HG02623 (cell line): ENCODE results near the gene RNF123.
"Not testable (repeated sequence)": the region's sequence is repeated elsewhere in the genome, so short reads cannot be mapped to it uniquely, and the experiment has no call there.

Experiments
- ATAC-seq: cut with Tn5 transposase; IDR thresholded peaks from one replicate; pipeline ENCODE4 v1.9.1; 2021; ENCODE audit warnings: moderate library complexity; ENCODE audit not compliant: unreplicated experiment

The RNF123 gene

GRCh38 chr3:49734752-49735151 lies 45.4 kb downstream of the RNF123 start:
- ATAC-seq = no peak

- ATAC-seq = no peak
Measured at GRCh38 chr3:49738067-49738713, 48.8 kb downstream of the RNF123 start.

GRCh38 chr3:49740427-49740826 lies 51.1 kb downstream of the RNF123 start:
- ATAC-seq = no peak

GRCh38 chr3:49745986-49746385 lies 56.6 kb downstream of the RNF123 start:
- ATAC-seq = no peak

- no peak for ATAC-seq
Measured at GRCh38 chr3:49747792-49748480, 58.6 kb downstream of the RNF123 start.

- ATAC-seq = not testable (repeated sequence)
Measured at GRCh38 chr3:49748874-49749273, 59.5 kb downstream of the RNF123 start.

GRCh38 chr3:49750056-49750455 lies 60.7 kb downstream of the RNF123 start:
- no peak for ATAC-seq

GRCh38 chr3:49751501-49751900 lies 62.1 kb downstream of the RNF123 start:
- no peak for ATAC-seq

GRCh38 chr3:49754536-49754935 lies 65.2 kb downstream of the RNF123 start:
- ATAC-seq = no peak

GRCh38 chr3:49756036-49756435 lies 66.7 kb downstream of the RNF123 start:
- ATAC-seq = no peak

- ATAC-seq = no peak
Measured at GRCh38 chr3:49757197-49757596, 67.8 kb downstream of the RNF123 start.

- no peak for ATAC-seq
Measured at GRCh38 chr3:49759226-49759625, 69.9 kb downstream of the RNF123 start.

GRCh38 chr3:49761661-49762060 lies 72.3 kb downstream of the RNF123 start:
- no peak for ATAC-seq

- no peak for ATAC-seq
Measured at GRCh38 chr3:49763981-49764380, 74.6 kb downstream of the RNF123 start.

- ATAC-seq = no peak
Measured at GRCh38 chr3:49769286-49769915, 80.0 kb downstream of the RNF123 start.

- no peak for ATAC-seq
Measured at GRCh38 chr3:49769926-49770325, 80.6 kb downstream of the RNF123 start.
